HG02938 (cell line): Measurements from ENCODE around the gene DRD3.

Experiments used
- ATAC-seq: cut with Tn5 transposase; IDR thresholded peaks from one replicate; pipeline ENCODE4 v1.9.1; 2021; ENCODE audit warnings: mild to moderate bottlenecking, moderate library complexity; ENCODE audit not compliant: unreplicated experiment

DRD3 gene

GRCh38 chr3:114080201-114080600 is 98.7 kb downstream of the DRD3 start:
- ATAC-seq = no peak

- no peak for ATAC-seq
These were observed 99.1 kb downstream of the DRD3 start for GRCh38 chr3:114079761-114080160.

GRCh38 chr3:114078126-114078525 is 100.7 kb downstream of the DRD3 start:
- ATAC-seq = no peak
